Astrocyte of the hippocampus (primary cell): ENCODE data around the gene TNNC1.

ENCODE experiments used
- DNase-seq: peaks from one replicate; pipeline ENCODE4 v3.0.0; 2011; ENCODE audit warnings: low read depth, low spot score

TNNC1 gene

GRCh38 chr3:52458770-52459545, 5.1 kb upstream of the TNNC1 start:
- DNase-seq, result no peak

DNA sequence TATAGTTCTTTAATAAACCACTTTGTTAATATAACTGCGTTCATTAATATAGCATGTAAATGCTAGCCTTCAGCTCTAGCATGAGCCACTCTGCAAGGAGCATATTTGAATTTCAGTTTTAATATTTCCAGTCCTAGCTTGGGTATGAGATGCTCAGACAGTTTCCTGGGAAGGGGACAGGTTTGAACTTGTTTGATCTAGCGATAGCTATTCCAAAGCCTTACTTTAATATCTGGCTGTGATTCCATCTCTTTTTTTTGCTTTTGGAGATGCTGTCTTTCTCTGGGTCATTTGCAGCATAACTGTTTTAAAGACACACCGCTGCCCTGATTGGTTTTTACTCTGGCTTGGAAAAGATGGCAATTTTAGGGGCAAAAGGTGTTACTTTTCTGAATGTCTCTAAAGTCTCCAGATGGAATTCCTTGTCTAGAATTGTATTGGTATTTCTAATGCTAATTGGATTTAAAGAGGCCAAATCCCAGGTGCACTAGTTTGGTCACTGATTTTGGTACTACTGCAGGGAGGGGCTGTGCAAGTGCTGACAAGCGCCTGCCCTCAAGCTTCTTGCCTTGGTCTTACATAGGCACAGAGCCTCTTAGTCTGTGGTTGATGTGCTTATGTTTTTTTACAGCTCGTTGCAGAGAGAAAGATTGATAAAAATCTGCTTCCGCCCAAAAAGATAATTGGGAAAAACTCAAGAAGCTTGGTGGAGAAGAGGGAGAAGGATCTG, 4.4 kb upstream of the TNNC1 start:
- DNase-seq, result no peak

GRCh38 chr3:52456800-52457183, 3.0 kb upstream of the TNNC1 start:
- no peak for DNase-seq

DNA sequence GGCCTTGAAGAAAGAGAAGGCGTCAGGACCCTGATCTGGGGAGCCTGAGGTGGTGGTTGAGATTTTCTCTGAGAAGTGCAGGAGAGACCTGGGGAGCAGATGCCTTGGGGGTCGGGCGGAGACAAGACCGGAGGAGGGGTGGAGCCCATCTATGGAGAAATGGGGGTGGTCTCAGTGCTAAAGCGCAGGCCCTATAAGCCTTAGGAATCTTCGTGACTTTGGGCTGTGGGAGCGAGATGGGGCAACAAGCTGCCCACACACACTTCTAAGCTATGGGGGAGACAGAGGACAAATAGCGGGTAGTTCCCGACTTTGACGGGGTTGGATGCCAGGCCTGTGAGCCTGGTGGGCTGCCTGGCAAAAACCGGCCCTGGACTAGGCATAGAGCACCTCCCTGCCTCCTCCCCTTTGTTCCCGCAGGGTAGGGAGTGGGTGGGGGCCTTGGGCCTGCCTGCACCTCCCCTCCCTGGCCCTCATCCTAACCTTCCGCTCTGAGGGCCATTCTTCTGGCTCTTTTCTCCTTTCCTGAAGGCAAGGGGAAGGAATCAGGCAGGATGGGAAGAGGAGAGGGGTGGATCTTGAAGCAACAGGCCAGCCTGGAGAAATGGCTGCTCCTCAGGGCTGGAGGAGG, 2.4 kb upstream of the TNNC1 start:
- DNase-seq, result peak; percentile 64

DNA sequence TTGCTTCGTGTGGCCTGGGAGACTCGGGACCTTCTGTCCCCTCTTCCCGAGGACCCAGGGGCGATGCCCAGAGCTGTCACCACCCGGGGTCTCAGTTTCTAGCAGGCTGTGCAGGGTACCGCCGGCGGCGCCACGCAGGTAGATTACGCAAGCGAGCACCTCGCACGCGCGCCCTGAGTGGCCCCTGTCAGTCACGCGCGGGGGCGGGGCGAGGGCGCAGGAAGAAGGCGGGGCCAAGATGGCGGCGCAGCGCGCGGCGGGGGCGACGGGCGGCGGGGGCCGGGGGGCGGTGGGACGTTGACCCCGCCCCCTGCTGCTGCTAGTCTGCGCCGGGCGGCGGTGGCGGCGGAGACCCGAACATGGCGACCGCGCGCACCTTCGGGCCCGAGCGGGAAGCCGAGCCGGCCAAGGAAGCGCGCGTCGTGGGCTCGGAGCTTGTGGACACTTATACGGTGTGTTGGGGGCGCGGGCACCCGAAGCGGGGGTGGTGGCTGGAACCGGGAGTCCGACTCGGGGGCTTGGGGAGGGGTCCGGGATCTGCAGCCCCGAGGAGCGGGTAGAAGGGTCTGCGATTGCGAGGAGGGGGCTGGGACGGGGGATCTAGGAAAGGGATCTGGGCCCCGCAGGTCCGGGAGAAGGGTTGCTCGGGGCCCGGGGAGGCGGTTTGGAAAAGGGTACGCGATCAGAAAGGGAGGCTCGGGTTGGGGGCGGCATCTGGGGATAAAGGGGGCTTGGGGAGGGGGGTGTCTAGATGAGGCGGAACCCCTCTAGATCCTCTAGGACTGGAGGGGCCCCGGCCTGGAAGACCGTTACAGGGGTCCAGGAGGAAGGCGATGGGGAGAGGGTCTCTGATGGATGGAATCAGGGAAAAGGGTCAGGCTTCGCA, 1.7 kb upstream of the TNNC1 start, which contains the start of gene NISCH:
Gene NISCH, plus strand, starts transcription at position 322 of the 886 bp plus-strand sequence. Its CDS starts 38 bp downstream, at position 360.
- DNase-seq, result peak; percentile 91

DNA sequence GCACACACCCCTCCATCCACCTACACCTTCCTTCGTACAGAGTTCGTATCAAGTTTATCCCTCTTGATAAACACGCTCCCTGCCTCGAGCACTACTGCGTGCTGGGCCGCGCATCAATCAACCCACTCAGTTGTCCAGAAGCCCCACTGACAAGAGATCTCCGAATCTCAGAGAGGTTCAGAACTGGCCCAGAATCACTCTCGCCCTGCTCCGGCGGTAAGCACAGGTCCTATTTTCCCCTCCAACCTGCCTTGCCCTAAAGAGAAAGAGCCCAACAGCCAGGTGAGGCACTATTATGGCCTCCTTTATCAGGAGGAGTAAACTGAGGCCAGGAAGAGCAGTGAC, 1.1 kb upstream of the TNNC1 start:
- DNase-seq, result no peak

DNA sequence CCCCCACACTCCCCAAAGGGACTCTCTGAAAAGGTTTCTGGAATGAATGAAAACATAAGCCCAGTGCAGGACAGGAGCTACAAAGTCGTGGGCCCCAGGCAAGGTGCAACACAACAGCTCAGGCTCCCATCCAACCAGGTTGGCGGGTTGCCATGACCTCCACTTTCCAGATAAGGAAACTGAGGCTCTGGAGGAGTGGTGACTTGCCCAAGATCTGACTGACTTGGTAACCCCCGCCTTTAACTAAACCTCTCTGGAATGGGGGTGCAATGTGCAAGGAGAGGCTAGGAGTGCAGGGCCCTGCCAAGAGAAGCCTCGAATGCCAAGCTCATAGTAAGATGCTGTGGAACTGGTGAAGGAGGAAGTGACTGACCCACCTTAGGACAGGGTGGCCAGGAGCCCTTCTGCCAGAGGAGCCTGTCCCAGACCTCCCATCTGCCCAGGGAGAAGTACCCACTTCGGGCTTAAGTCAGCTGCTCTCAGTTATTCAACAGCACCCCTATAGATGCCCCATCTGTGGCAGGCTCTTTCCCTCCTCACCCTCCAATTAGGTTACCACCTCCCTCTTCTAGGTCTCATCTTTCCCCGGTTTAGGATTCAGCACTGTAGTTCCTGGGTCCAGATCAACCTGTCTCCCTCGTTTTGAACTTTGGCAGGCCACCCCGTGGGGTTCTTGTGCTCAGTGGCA, 553 bp upstream of the TNNC1 start:
- DNase-seq, result no peak

DNA sequence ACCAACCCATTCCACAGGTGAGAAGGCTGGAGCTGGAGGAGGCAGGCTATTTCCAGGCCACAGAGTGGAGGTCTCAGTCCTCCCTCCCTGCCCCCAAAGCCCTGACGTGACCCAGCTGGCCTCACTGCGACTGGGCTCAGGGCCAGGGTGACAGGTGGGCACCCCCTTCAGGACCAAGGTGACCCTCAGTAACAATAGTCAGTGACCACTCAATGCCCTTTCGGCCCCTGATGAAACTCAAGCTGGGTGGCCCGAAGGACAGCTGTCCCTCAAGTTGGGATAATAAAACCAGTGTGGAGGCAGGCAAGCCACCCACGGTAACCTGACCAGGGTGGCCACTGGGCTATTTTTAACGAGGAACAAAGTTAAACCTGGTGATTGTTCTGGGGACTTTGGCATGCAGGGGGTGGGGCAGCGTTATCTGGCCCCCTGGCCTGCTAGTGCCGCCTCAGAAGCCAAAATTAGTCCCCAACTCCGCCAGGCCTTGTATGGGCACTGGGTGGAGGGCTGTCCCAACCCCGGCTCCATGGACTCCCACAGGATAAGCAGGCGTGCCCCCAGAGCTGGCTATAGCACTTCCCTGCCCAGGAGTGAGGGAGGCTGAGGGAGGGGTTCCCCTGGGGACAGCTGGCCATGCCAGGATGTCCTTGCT, 1.1 kb downstream of the TNNC1 start:
- no peak for DNase-seq

DNA sequence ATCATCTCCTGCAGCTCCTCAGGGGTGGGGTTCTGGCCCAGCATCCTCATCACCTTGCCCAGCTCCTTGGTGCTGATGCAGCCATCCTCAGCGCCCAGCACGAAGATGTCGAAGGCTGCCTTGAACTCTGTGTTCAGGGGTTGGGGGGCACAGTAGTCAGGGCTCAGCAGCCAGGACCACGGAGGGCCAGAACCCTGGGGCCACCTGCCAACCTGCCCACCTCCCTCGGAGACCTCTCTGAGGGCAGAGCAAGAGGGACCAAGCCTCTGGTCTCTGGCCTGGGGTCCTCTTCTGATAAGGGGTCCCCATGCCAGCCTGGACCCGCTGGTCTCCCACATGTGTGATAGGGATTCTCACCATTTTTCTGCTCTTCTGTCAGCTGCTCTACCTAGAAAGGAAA, 1.7 kb downstream of the TNNC1 start:
- no peak for DNase-seq

DNA sequence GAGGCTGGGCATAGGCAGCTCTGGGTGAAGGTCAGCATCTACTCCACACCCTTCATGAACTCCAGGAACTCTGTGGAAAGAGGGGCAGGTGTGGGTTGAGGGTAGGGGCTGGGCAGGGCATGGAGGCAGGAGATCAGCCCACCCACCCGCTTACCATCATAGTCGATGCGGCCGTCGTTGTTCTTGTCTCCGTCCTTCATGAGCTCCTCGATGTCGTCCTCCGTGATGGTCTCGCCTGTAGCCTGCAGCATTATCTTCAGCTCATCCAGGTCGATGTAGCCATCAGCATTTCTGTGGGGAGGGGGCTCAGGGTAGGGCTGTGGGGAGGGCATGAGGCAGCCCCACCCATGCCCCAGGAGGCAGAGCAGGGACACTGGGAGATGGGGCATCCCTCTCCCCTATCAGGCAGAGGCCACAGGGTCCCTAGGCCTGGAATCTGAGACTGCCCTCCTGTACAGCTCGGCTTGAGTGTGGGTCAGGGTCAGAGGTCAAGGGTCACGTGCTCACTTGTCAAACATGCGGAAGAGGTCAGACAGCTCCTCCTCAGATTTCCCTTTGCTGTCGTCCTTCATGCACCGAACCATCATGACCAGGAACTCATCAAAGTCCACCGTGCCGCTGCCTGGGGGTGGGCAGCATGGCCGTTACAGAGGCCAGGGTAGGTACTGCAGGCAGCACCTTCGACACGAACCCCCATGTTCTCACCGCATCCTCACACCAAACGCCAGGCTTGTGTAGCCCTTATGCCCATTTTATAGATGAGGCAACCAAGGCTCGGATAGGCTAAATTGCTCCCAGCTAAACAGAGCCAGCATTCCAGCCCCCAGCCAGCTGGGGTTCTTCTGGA, 2.4 kb downstream of the TNNC1 start:
- no peak for DNase-seq

GRCh38 chr3:52450489-52451236, 3.2 kb downstream of the TNNC1 start:
- no peak for DNase-seq

DNA sequence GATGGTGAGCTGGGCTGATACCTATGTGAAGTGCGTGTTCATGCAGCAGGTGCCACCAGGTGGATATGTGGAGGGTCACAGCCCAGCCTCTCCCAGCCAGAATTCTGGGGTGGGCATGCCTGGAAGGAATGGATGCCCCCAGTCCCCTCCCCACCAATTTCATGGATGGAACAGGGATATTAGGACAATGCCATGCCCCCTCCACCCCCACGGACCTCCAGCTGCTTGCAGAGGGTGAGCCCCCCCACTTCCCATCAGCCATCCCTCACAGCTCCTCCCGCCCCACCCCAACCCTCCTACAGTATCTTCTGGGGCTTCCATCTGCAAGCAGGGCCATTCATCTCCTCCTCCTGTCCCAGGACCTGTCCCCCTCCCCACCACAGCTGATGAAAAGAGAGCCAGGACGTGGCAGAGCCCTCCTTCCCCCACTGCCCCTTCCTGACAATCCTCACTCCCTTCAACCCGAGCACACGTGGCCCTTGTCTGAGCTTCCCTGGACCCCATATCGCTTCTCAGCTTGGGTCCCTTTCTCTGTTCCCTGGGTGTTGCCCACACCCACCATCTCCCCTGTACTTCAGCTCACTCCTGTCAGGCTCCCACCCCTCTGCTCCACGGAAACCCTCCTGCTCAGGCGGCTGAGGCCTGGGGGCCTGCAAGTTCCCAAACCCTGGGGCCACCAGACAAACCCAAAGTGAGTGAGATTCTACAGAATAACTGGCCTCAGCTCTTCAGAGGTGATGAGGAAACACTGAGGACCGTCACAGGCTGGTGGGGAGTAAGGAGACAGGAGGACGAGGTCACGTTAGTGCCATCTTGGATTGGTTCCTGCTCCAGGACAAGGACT, 6.1 kb downstream of the TNNC1 start:
- no peak for DNase-seq

DNA sequence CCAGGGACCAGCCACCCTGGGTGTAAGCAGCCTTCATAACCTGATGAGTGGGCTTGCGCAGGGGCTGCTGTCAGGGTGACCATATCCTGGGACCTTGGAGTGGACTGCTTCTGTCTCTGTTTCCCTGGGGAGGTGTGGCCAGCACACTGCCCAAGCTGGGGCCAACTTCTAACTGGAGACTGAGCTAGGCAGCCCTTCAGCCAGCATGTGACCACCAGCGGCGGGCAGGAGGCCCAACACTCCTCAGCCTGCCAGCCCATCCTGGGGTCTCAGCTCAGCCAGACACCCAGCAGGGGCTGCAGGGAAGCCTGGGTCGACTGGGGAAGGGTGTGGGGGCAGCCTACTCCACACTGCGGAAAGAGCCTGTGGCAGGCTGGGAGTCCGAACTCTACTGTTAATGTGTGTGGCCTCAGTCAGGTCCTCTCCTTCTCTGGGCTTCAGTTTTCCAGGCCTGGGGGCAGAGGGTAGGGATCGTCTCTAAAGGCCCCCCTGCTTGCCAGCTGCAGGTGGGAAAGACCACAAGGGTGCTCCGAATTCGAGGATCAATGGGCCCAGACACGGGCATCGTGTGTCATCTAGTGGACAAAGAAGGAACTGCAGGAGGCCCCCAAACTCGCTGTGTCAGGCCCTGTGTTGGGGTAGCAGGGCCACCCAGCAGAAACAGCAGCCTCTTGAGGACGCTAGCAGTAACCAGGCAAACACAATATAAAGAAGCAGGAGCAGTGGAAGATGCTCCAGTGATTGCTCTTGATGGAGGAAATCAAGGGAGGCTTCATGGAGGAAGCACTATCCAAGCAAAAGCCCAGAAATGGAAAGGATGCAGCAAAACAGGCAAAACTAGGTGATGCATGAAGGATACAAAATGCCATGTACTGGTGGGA, 7.0 kb downstream of the TNNC1 start:
- peak; percentile 68 for DNase-seq

DNA sequence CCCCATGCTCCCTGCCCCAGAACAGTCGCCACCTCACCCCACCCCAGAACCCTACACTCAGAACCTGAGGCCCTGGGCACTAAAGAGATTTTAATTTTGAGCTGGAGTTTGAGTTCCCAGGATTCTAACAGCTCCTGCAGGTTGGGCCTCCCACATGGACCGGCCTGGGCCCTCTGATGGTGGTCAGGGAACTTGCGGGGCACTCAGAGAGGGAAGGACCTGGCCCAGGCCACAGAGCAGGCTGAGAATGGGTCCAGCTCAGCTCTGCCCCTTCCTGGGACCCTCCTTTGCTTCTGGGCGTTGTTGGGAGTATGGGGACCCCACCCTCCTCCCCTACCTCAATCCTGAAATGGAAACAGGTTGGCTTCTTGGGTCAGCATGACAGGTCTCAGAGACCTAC, 7.8 kb downstream of the TNNC1 start:
- no peak for DNase-seq

- DNase-seq, result peak; percentile 77
These were observed 8.7 kb downstream of the TNNC1 start, which contains the start of gene SEMA3G for GRCh38 chr3:52444860-52445793. TSS of gene SEMA3G (minus strand) at chr3:52445103. CDS start at chr3:52445027, 76 bp downstream.
